ENCODE data around the gene ABCF1.

Gene ABCF1

GRCh38 chr6:30603961-30604360, 32.7 kb downstream of the ABCF1 start:
- DNase-seq = no peak

GRCh38 chr6:30610065-30610464, 38.8 kb downstream of the ABCF1 start:
- DNase-seq = no peak

GRCh38 chr6:30611150-30611855, 40.1 kb downstream of the ABCF1 start:
- no peak for DNase-seq

GRCh38 chr6:30611856-30612194, 40.6 kb downstream of the ABCF1 start:
- DNase-seq = no peak

GRCh38 chr6:30612213-30612612, 41.0 kb downstream of the ABCF1 start:
- no peak for DNase-seq

GRCh38 chr6:30612687-30613248, 41.5 kb downstream of the ABCF1 start:
- no peak for DNase-seq

- no peak for DNase-seq
Measured at GRCh38 chr6:30613251-30614043, 42.2 kb downstream of the ABCF1 start.

- no peak for DNase-seq
Measured at GRCh38 chr6:30614044-30614842, 43.0 kb downstream of the ABCF1 start.

- peak; percentile 71 for DNase-seq
Measured at GRCh38 chr6:30614843-30615218, 43.6 kb downstream of the ABCF1 start.

- DNase-seq = peak; percentile 17
Measured at GRCh38 chr6:30615219-30615957, 44.1 kb downstream of the ABCF1 start.

GRCh38 chr6:30615958-30616810, 44.9 kb downstream of the ABCF1 start:
- no peak for DNase-seq

GRCh38 chr6:30616811-30617564, 45.7 kb downstream of the ABCF1 start, which contains the start of gene PPP1R10:
Gene PPP1R10, minus strand, starts transcription at chr6:30617243. Its CDS starts 7,299 bp downstream, at chr6:30609944.
- DNase-seq = peak; percentile 98

- DNase-seq = peak; percentile 89
Measured at GRCh38 chr6:30617565-30618269, 46.5 kb downstream of the ABCF1 start, which contains the start of gene MRPS18B. Gene MRPS18B, plus strand, starts transcription at chr6:30617840. Its CDS starts 26 bp downstream, at chr6:30617866.

GRCh38 chr6:30618270-30618797, 47.1 kb downstream of the ABCF1 start:
- DNase-seq = no peak

- no peak for DNase-seq
Measured at GRCh38 chr6:30619561-30619960, 48.3 kb downstream of the ABCF1 start.

- DNase-seq = no peak
Measured at GRCh38 chr6:30625511-30625910, 54.3 kb downstream of the ABCF1 start.

- peak; percentile 46 for DNase-seq
Measured at GRCh38 chr6:30626484-30627366, 55.5 kb downstream of the ABCF1 start, which contains the start of gene ATAT1. Gene ATAT1, plus strand, starts transcription at chr6:30626874.

- DNase-seq = no peak
Measured at GRCh38 chr6:30635834-30636233, 64.6 kb downstream of the ABCF1 start.
